Neural progenitor cell (in vitro differentiated cells): ENCODE data around the gene NTM. TPM values are rescaled to one million over a fixed set of nuclear protein-coding genes. Genes with fewer than 3 reads are reported as not detected.

Experiments
- DNase-seq: peaks from one replicate; pipeline ENCODE4 v3.0.0-alpha.2; 2016; ENCODE audit warnings: low spot score
- H2AFZ ChIP-seq: fragments of 200-600 bp; sonication (generic); replicated peaks from 2 replicates; pipeline ENCODE4 v1.6.1; 2016; ENCODE audit warnings: antibody characterized with exemption
- H3F3A ChIP-seq: fragments of 200-600 bp; sonication (generic); 2 replicates; pipeline ENCODE4 v1.6.1; 2016; ENCODE audit warnings: antibody characterized with exemption, low read depth
- H3K27ac ChIP-seq: fragments of 200-600 bp; sonication (generic); 2 replicates; pipeline ENCODE4 v1.5.1; 2016; ENCODE audit warnings: mild to moderate bottlenecking
- H3K27me3 ChIP-seq: fragments of 200-600 bp; sonication (generic); 2 replicates; pipeline ENCODE4 v1.6.1; 2016; ENCODE audit warnings: mild to moderate bottlenecking, moderate library complexity
- H3K36me3 ChIP-seq: fragments of 200-600 bp; sonication (generic); 2 replicates; pipeline ENCODE4 v1.5.1; 2016
- H3K4me1 ChIP-seq: fragments of 200-600 bp; sonication (generic); 2 replicates; pipeline ENCODE4 v1.6.1; 2016; ENCODE audit warnings: mixed run types
- H3K4me2 ChIP-seq: fragments of 200-600 bp; sonication (generic); 2 replicates; pipeline ENCODE4 v1.6.1; 2016
- H3K4me3 ChIP-seq: fragments of 200-600 bp; sonication (generic); 2 replicates; pipeline ENCODE4 v1.5.1; 2016
- H3K79me2 ChIP-seq: fragments of 200-600 bp; sonication (generic); 2 replicates; pipeline ENCODE4 v1.6.1; 2016; ENCODE audit warnings: low read depth
- H3K9ac ChIP-seq: fragments of 200-600 bp; sonication (generic); 2 replicates; pipeline ENCODE4 v1.6.1; 2016
- H3K9me3 ChIP-seq: fragments of 200-600 bp; sonication (generic); 2 replicates; pipeline ENCODE4 v1.5.1; 2016; ENCODE audit warnings: low read depth
- H4K20me1 ChIP-seq: fragments of 200-600 bp; sonication (generic); 2 replicates; pipeline ENCODE4 v1.6.1; 2016; ENCODE audit warnings: low read depth
- H3K27ac Mint-ChIP-seq: 3 replicates; pipeline ENCODE4 v1.8.0; 2021; ENCODE audit warnings: mixed read lengths
- H3K27me3 Mint-ChIP-seq: 2 replicates; pipeline ENCODE4 v1.8.0; 2022; ENCODE audit warnings: low read depth, mild to moderate bottlenecking, inconsistent platforms, moderate library complexity, mixed read lengths; ENCODE audit not compliant: insufficient read depth
- H3K36me3 Mint-ChIP-seq: 3 replicates; pipeline ENCODE4 v1.8.0; 2021; ENCODE audit warnings: mixed read lengths
- H3K4me1 Mint-ChIP-seq: 3 replicates; pipeline ENCODE4 v1.8.0; 2021; ENCODE audit warnings: mixed read lengths
- H3K4me3 Mint-ChIP-seq: 3 replicates; pipeline ENCODE4 v1.8.0; 2021; ENCODE audit warnings: mild to moderate bottlenecking, moderate library complexity, mixed read lengths
- H3K9me3 Mint-ChIP-seq: 3 replicates; pipeline ENCODE4 v1.8.0; 2020; ENCODE audit warnings: mixed read lengths
- EZH2 ChIP-seq: fragments of 200-600 bp; sonication (generic); IDR thresholded peaks from 2 replicates; pipeline ENCODE4 v1.6.1; 2017; ENCODE audit warnings: antibody characterized with exemption, mild to moderate bottlenecking, moderate library complexity
- EZH2phosphoT487 ChIP-seq: fragments of 200-600 bp; sonication (generic); IDR thresholded peaks from 2 replicates; pipeline ENCODE4 v1.6.1; 2017; ENCODE audit warnings: antibody characterized with exemption
- total RNA-seq: library from RNA; depleted of rRNA; stranded (reverse); fragments of >200 nt; gene quantifications from 2 replicates; pipeline ENCODE4 v1.2.3, GENCODE V29; 2015; ENCODE audit warnings: low replicate concordance
- TF ChIP-seq, protein P1 (sequence below): fragments of 200-600 bp; sonication (generic); IDR thresholded peaks from 2 replicates; pipeline ENCODE4 v1.5.1; 2017; ENCODE audit warnings: antibody characterized with exemption, mild to moderate bottlenecking

The NTM gene
- total RNA-seq, 1 donor from 2014 or later = 4.3 TPM

DNA sequence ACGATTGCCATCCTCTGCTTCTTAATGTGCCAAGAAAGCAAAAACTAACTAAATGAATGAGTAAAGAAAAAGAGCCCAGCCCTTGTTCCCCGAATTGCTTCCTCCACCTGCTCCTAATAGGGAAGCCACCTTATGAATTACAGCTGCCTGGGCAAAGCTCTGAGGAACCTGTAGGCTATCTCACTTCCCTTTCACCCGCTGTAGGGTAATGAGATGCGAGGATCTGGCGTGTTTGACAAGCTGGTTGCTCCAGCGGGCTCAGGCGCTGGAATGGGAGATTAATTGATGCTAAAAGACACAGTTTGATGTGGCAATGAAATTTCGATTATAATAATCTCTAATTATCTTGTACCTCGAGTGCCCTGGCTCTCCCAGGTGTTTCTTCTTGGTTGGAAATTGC, 256.4 kb downstream of the NTM start:
- peaks cover 15% of the 10 kb centered on the region for H3K4me1 Mint-ChIP-seq
- DNase-seq = peak; percentile 18
- Histone ChIP-seq H3K4me3 (no peak overlapping the region), H3K4me2 (no peak overlapping the region), H3K4me1 (no peaks in the 10 kb centered on the region), H3K79me2 (no peaks in the 10 kb centered on the region), H3F3A (no peaks in the 10 kb centered on the region), H2AFZ (no peak overlapping the region), H3K9ac (no peak overlapping the region), H3K9me3 (no peaks in the 10 kb centered on the region), H3K27ac (no peak overlapping the region), H4K20me1 (no peaks in the 10 kb centered on the region), H3K36me3 (no peaks in the 10 kb centered on the region), H3K27me3 (no peaks in the 10 kb centered on the region)
- peaks cover 2% of the 10 kb centered on the region for H3K27me3 Mint-ChIP-seq
- H3K4me3 Mint-ChIP-seq = no peak overlapping the region
- H3K27ac Mint-ChIP-seq = no peak overlapping the region
- TF ChIP-seq, protein P1, sequence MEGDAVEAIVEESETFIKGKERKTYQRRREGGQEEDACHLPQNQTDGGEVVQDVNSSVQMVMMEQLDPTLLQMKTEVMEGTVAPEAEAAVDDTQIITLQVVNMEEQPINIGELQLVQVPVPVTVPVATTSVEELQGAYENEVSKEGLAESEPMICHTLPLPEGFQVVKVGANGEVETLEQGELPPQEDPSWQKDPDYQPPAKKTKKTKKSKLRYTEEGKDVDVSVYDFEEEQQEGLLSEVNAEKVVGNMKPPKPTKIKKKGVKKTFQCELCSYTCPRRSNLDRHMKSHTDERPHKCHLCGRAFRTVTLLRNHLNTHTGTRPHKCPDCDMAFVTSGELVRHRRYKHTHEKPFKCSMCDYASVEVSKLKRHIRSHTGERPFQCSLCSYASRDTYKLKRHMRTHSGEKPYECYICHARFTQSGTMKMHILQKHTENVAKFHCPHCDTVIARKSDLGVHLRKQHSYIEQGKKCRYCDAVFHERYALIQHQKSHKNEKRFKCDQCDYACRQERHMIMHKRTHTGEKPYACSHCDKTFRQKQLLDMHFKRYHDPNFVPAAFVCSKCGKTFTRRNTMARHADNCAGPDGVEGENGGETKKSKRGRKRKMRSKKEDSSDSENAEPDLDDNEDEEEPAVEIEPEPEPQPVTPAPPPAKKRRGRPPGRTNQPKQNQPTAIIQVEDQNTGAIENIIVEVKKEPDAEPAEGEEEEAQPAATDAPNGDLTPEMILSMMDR = no peak
- TF ChIP-seq EZH2phosphoT487 = no peak
- no peak for TF ChIP-seq EZH2
- no peaks in the 10 kb centered on the region for H3K36me3 Mint-ChIP-seq
- no peaks in the 10 kb centered on the region for H3K9me3 Mint-ChIP-seq

- Histone ChIP-seq H3F3A (no peaks in the 10 kb centered on the region), H3K27me3 (no peaks in the 10 kb centered on the region), H3K36me3 (no peaks in the 10 kb centered on the region), H3K79me2 (no peaks in the 10 kb centered on the region), H3K9ac (no peak overlapping the region), H2AFZ (no peak overlapping the region), H3K9me3 (no peaks in the 10 kb centered on the region), H3K27ac (no peak overlapping the region), H3K4me1 (no peaks in the 10 kb centered on the region), H4K20me1 (no peaks in the 10 kb centered on the region), H3K4me2 (no peak overlapping the region), H3K4me3 (no peak overlapping the region)
- H3K36me3 Mint-ChIP-seq = no peaks in the 10 kb centered on the region
- TF ChIP-seq, protein P1 = no peak
- TF ChIP-seq EZH2 (no peak), EZH2phosphoT487 (no peak)
- no peak overlapping the region for H3K4me3 Mint-ChIP-seq
- peaks cover 2% of the 10 kb centered on the region for H3K27me3 Mint-ChIP-seq
- DNase-seq = no peak
- no peak overlapping the region for H3K27ac Mint-ChIP-seq
- peaks cover 8% of the 10 kb centered on the region for H3K9me3 Mint-ChIP-seq
- peaks cover 15% of the 10 kb centered on the region for H3K4me1 Mint-ChIP-seq
Measured at GRCh38 chr11:131628739-131629138, 258.3 kb downstream of the NTM start.

DNA sequence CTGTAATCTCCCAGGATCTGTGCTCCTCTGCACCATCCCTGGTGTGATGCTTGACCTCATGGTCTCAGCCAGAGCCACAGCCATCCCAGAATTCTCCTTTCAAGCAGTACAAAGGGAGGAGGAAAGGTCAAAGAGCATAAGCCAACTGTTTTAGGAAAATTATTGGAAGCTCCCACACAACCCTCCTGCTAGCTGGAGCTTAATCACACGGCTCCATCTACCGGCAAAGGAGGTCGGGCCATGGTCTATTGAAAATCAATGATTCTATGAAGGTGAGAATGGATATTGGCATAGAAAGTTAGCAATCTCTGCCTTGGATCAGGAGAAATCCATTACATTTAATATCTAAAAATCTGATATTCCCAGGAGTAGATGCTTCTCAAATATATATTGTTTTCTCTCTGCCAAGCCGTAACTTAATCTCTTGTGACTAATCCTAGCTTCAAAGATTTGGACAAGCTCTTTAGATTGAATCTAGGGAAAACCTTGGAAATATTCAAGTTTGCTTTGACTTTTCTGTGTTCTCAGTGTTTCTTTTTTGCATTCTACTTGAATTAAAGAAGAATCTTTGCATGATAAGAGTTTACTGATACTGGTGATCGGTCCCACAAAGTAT, 259.6 kb downstream of the NTM start:
- Mint-ChIP-seq H3K27ac (no peak overlapping the region), H3K36me3 (no peaks in the 10 kb centered on the region), H3K27me3 (peaks cover 2% of the 10 kb centered on the region), H3K4me1 (peaks cover 17% of the 10 kb centered on the region), H3K4me3 (no peak overlapping the region), H3K9me3 (peaks cover 8% of the 10 kb centered on the region)
- Histone ChIP-seq H3K4me2 (no peak overlapping the region), H2AFZ (no peak overlapping the region), H3K9ac (no peak overlapping the region), H3K9me3 (no peaks in the 10 kb centered on the region), H3K27me3 (no peaks in the 10 kb centered on the region), H3K79me2 (no peaks in the 10 kb centered on the region), H4K20me1 (no peaks in the 10 kb centered on the region), H3K4me1 (no peaks in the 10 kb centered on the region), H3K4me3 (no peak overlapping the region), H3K36me3 (no peaks in the 10 kb centered on the region), H3F3A (no peaks in the 10 kb centered on the region), H3K27ac (no peak overlapping the region)
- DNase-seq = no peak
- TF ChIP-seq, protein P1 = peak; percentile 31
- TF ChIP-seq EZH2 = no peak
- TF ChIP-seq EZH2phosphoT487 = no peak
